SHP77 treated with DMSO at 0.1 percent for 48 hours (cell line): Measurements from ENCODE around the gene NOL4L.
"Not testable (repeated sequence)": the region's sequence is repeated elsewhere in the genome, so short reads cannot be mapped to it uniquely, and the experiment has no call there.

Experiments used
- DNase-seq: peaks from one replicate; lab custom pipeline; 2025; lab: John Stamatoyannopoulos, UW

NOL4L gene

GRCh38 chr20:32470025-32470861 is 114.9 kb downstream of the NOL4L start:
- DNase-seq: no peak

DNA sequence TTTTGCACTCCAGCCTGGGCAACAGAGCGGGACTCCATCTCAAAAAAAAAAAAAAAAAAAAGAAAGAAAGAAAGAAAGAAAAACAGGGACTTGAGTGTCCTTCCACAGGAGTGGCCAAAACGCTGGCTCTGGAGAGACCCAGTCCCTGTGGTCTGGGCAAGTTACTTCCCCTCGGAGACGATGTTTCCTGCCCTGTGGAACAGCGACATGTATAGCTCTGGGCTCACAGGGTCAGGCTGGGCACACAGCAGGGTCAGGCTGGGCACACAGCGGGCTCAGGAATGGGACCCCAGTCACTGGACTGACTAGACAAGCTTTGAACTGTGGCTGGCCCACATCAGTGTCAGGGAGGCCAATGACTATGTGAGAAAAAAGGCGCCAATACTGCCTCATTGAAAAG is 116.3 kb downstream of the NOL4L start:
- DNase-seq: no peak

GRCh38 chr20:32468313-32468640 is 116.9 kb downstream of the NOL4L start:
- DNase-seq: no peak

DNA sequence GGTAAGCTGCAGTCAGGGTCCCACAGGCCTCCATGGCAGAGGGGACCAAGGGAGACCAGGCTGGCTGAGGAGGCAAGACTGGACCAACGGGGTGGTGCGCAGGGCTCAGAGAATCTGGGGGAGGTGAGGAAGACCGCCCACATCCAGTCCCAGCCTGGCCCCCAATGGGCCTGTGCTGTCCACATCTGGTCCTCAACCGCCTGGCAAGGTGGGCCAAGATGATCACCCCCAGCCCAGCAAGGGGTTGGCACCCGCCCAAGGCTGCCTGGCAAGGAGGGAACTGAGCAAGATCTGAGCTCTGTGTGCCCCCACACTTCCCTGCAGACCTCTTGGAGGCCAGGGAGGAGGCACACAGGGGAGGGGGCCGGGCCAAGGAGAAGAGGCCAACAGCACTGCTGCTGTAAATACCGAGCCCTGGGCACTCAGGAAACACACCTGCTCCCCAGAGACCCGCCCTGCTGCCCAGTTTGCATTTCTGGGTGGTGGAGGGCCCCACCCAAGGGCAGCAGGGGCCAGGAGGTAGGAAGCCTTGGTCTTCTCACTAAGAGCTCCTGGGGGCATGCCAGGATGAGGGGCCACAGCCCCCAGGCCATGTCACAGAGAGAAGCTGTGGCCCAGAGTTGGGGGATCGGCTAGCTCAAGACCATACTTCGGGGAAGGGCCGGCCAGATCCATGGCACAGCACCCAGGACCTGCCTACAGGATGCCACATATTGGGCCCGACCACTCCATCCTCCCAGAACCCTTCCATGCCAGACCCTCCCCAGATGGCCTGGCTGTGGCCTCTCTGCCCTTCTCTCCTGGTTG is 117.4 kb downstream of the NOL4L start:
- DNase-seq: no peak

DNA sequence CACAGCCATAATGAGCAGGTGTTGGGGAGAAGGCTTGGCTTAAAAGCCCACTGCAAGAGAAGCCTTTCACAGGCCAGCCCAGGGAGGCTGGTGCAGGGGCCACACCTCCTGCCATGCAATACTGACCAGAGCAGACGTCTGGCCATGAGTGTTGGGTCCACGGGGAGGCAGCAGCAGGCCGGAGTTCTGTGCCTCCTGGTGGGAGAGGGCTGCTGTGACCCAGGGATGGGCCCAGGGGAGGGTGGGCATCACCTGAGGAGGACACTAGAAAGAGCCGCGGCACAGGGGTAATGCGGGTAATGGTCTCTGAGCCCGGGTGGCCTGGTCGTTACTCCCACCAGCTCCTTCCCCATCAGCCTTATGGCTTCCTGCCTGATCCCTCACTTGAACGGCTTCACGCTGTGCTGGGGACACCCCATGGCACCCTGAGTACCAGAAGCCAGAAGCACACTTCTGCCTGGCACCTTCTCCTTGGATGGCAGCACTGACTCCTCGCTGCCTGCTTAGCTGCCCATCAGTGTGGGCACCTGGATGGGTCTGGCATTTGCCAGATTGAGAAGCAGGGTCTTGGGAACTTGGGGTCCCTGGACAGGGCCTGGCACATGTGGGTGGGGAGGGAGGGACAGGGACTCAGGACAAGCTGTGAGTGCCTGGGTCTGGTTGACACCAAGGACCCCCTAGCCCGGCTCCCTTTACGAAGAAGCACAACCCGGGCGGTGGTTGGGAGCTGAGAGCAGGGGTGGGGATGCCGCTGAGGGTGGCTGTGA is 118.2 kb downstream of the NOL4L start:
- DNase-seq: no peak

GRCh38 chr20:32465901-32466675 is 119.0 kb downstream of the NOL4L start:
- not testable (repeated sequence) for DNase-seq

GRCh38 chr20:32465092-32465900 is 119.8 kb downstream of the NOL4L start:
- no peak for DNase-seq

- DNase-seq: no peak
Measured at GRCh38 chr20:32464401-32465091, 120.6 kb downstream of the NOL4L start.

DNA sequence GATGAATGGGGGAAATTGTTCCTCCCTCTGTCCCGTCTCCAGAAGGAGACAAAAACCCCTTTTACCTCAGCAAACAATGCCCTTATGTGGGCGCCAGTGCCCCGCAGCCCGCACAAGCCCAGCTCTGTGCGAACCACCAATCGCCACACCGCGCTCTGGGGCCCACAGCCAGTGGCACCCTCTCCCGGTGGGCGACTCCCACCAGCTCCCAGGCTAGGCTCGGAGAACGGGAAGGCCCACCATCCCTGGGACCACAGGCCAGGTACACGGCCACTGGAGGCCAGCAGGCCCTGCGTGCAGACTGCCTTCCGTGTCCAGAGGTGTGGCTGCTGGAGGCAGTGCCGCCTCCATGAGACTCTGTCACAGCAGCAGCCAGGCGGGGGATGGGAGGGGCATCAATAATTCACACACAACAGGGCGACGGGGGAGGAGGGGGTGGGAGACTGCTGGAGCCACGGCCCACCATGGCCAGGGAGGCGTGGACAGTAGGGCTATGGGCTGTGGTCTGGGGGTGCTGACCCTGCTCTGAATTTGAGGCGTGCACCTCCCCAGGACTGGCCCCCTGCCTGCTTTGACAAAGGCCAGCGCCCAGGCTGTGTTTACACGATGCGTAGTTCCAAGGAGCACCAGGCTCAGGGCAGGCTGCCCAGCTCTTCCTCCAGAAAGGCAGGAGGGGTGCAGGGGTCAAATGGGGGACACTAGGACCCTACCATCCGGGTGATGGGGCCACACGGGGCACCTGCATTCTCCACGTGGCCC is 121.3 kb downstream of the NOL4L start:
- no peak for DNase-seq

GRCh38 chr20:32462900-32463641 is 122.1 kb downstream of the NOL4L start:
- no peak for DNase-seq

GRCh38 chr20:32461836-32462600 is 123.1 kb downstream of the NOL4L start:
- no peak for DNase-seq

DNA sequence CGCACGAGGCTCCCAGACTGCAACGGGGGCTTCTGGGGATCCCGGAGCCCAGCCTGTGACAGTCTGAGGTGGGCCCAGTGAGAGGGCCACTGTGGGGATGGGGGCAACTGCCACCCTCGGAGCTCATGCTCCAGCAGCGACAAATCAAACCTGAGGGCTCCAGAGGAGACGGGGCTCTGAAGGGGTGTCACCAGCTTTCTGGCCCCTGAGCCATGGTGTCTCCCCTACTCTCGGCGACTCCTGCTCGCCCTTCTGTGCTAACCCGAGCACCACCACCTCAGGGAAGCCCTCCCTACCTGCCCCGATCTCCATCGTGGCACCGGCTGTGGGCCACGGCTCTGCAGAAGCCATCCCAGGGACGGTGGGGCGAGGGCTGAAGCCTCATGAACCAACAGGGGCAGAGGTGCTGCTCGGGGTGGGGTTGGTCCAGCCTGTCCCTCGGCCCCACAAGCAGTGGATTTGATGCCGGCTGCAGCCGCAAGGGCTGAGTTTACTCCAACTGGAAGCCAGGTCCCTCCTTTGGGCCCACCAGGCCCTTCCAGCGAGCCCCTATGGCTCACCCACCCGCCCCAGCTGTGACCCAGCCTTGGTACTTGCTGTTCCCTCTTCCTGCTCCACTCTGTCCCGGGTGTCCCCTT is 124.3 kb downstream of the NOL4L start:
- no peak for DNase-seq

- no peak for DNase-seq
Measured at GRCh38 chr20:32460231-32460630, 124.9 kb downstream of the NOL4L start.

DNA sequence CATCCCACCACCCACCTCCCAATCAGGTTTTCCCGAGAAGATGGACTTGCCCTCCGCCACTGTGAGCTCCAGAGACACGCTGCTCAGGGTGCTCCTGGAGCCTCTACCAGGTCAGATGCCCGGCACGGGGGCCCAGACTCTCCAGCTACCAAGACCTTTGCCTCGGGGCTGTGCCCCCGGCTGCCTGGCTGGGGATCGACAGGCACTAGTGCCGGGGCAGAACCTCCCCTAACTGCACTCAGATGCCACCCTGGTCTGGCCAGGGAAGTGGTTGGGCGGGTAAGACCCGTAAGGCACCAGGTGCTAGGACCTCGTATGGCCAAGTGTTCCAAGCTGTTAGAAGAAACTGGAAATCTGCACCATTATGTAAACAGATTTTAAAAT is 126.3 kb downstream of the NOL4L start:
- DNase-seq: no peak

DNA sequence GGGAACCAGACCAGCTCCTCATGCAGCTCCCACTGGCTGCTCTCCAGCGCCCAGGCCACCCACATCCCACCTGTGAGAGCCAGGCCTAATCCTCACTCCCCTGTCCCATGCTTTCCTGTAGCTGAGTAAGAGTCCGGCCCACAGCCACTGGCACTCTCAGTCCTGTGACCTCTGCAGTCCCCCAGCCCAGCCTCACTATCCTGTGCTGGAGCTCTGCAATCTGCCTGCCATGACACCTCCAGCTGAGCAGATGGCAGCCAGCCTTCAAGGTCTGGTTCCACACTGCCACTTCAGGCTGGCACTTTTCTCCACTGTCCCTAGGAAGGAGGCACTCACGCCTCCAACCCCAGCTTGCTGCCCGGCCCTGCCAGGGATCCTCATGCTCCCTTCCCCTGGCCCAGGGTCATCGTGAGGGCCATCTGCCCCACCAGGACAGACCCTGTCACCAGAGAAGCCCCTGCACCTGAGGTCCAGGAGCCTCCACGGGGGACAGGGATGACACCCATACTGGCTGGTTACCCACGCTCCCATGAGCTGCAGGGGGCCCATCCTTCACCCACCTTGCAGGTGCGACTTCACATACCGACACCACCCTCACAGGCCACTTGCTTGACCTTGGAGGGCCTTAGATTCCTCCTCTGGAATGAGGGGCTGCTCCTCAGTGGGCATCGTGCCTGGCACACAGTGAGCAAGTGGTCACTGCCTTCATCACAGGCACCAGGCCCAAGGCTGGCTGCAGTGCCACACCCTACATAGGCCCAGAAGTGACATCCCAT is 126.9 kb downstream of the NOL4L start:
- DNase-seq: no peak

DNA sequence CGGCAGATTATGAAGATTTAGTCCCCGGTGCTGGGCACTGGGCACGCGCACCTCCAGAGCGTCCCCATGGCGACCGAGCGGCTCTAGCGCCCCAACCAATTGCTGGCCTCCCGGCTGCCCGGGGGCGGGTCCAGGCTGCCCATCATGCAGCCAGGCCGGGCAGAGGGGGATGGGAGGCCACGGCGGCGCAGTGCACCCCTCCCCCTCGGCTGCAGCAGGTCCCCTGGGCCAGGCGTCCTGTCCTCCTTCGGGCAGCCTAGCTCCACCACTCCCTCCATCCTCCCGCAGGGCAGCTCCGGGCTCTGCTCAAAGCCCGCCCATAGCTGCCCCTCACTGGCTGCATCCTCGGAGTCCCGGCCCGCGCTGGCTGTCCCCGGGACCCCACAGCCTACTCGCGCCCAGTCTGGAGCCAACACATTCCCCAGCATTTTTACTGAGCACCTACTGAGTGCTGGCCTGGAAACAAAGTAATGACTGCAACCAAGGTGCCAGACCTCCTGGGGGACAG is 127.6 kb downstream of the NOL4L start:
- DNase-seq: peak; percentile 49
